H9 (cell line): ENCODE results near the gene MTG1. TPM values are rescaled to one million over a fixed set of nuclear protein-coding genes. Genes with fewer than 3 reads are reported as not detected.

ENCODE experiments used
- DNase-seq: peaks from one replicate; pipeline ENCODE4 v3.0.0-alpha.2; 2017
- H2AFZ ChIP-seq: one replicate; pipeline ENCODE4 v1.6.1; 2013; ENCODE audit warnings: mild to moderate bottlenecking, low read length, control low read depth, moderate library complexity
- H2AK5ac ChIP-seq: 2 replicates; pipeline ENCODE4 v1.6.1; 2013; ENCODE audit warnings: low read length, control low read depth, mixed read lengths; ENCODE audit not compliant: insufficient read length
- H2BK120ac ChIP-seq: one replicate; pipeline ENCODE4 v1.6.1; 2013; ENCODE audit warnings: low read depth, mild to moderate bottlenecking, low read length, control low read depth, inconsistent platforms; ENCODE audit not compliant: poor library complexity, severe bottlenecking
- H2BK12ac ChIP-seq: 2 replicates; pipeline ENCODE4 v1.6.1; 2013; ENCODE audit warnings: low read length, control low read depth, mixed read lengths, low read depth; ENCODE audit not compliant: insufficient read length
- H2BK15ac ChIP-seq: 2 replicates; pipeline ENCODE4 v1.6.1; 2013; ENCODE audit warnings: low read depth, low read length, control low read depth
- H2BK20ac ChIP-seq: one replicate; pipeline ENCODE4 v1.6.1; 2013; ENCODE audit warnings: low read depth, mild to moderate bottlenecking, low read length, control low read depth, inconsistent platforms; ENCODE audit not compliant: poor library complexity, severe bottlenecking
- H2BK5ac ChIP-seq: 2 replicates; pipeline ENCODE4 v1.6.1; 2013; ENCODE audit warnings: low read length, control low read depth, mixed read lengths; ENCODE audit not compliant: insufficient read length
- H3K14ac ChIP-seq: 2 replicates; pipeline ENCODE4 v1.6.1; 2013; ENCODE audit warnings: low read length, control low read depth; ENCODE audit not compliant: insufficient read depth
- H3K18ac ChIP-seq: 2 replicates; pipeline ENCODE4 v1.6.1; 2013; ENCODE audit warnings: low read depth, mild to moderate bottlenecking, mixed read lengths, low read length, control low read depth; ENCODE audit not compliant: insufficient read length
- H3K23ac ChIP-seq: 2 replicates; pipeline ENCODE4 v1.6.1; 2013; ENCODE audit warnings: low read length, control low read depth, mixed read lengths, low read depth; ENCODE audit not compliant: insufficient read length
- H3K23me2 ChIP-seq: 2 replicates; pipeline ENCODE4 v1.6.1; 2013; ENCODE audit warnings: low read depth, mild to moderate bottlenecking, mixed read lengths, low read length, control low read depth; ENCODE audit not compliant: insufficient read length, poor library complexity, severe bottlenecking
- H3K27ac ChIP-seq: 2 replicates; pipeline ENCODE4 v1.5.1; 2013; ENCODE audit warnings: low read length, control low read depth, mixed read lengths, low read depth; ENCODE audit not compliant: insufficient read length
- H3K27me3 ChIP-seq: 2 replicates; pipeline ENCODE4 v1.6.1; 2013; ENCODE audit warnings: low read length, control low read depth, inconsistent platforms; ENCODE audit not compliant: insufficient read depth
- H3K4ac ChIP-seq: 2 replicates; pipeline ENCODE4 v1.6.1; 2013; ENCODE audit warnings: low read depth, mild to moderate bottlenecking, control low read depth, inconsistent platforms, low read length, moderate library complexity
- H3K4me1 ChIP-seq: 2 replicates; pipeline ENCODE4 v1.6.1; 2013; ENCODE audit warnings: low read length, control low read depth, inconsistent platforms; ENCODE audit not compliant: insufficient read depth
- H3K4me2 ChIP-seq: 2 replicates; pipeline ENCODE4 v1.6.1; 2013; ENCODE audit warnings: low read length, control low read depth, mixed read lengths; ENCODE audit not compliant: insufficient read length, insufficient read depth
- H3K56ac ChIP-seq: 2 replicates; pipeline ENCODE4 v1.6.1; 2013; ENCODE audit warnings: low read depth, mild to moderate bottlenecking, mixed read lengths, low read length, control low read depth; ENCODE audit not compliant: insufficient read length
- H3K79me1 ChIP-seq: 2 replicates; pipeline ENCODE4 v1.6.1; 2013; ENCODE audit warnings: low read depth, mild to moderate bottlenecking, moderate library complexity, low read length, control low read depth, inconsistent platforms; ENCODE audit not compliant: insufficient read depth, poor library complexity, severe bottlenecking
- H3K79me2 ChIP-seq: 2 replicates; pipeline ENCODE4 v1.6.1; 2013; ENCODE audit warnings: low read length, control low read depth, inconsistent platforms; ENCODE audit not compliant: insufficient read depth
- H3K9ac ChIP-seq: 2 replicates; pipeline ENCODE4 v1.6.1; 2013; ENCODE audit warnings: low read length, control low read depth, mixed read lengths; ENCODE audit not compliant: insufficient read length; ENCODE audit errors: extremely low read depth
- H3K9me3 ChIP-seq: one replicate; pipeline ENCODE4 v1.6.1; 2013; ENCODE audit warnings: low read depth, low read length, inconsistent platforms; ENCODE audit not compliant: control insufficient read depth
- H3T11ph ChIP-seq: one replicate; pipeline ENCODE4 v1.6.1; 2013; ENCODE audit warnings: mild to moderate bottlenecking, low read length, control low read depth, inconsistent platforms
- H4K20me1 ChIP-seq: one replicate; pipeline ENCODE4 v1.6.1; 2013; ENCODE audit not compliant: control insufficient read depth, insufficient read length, insufficient read depth
- H4K5ac ChIP-seq: 2 replicates; pipeline ENCODE4 v1.6.1; 2013; ENCODE audit warnings: low read depth, mild to moderate bottlenecking, mixed read lengths, low read length, control low read depth; ENCODE audit not compliant: insufficient read length
- H4K8ac ChIP-seq: replicated peaks from 2 replicates; pipeline ENCODE4 v1.6.1; 2013; ENCODE audit warnings: low read length, control low read depth, mixed read lengths, low read depth; ENCODE audit not compliant: insufficient read length
- H4K91ac ChIP-seq: 2 replicates; pipeline ENCODE4 v1.6.1; 2013; ENCODE audit warnings: low read depth, mild to moderate bottlenecking, moderate library complexity, mixed read lengths, low read length, control low read depth; ENCODE audit not compliant: insufficient read length
- H3K27ac Mint-ChIP-seq, 3 experiments: 2 replicates in 2 of 3; 3 replicates in 1 of 3; pipeline ENCODE4 v1.8.0; 2020 to 2021; ENCODE audit warnings: mixed read lengths in 3 of 3, mild to moderate bottlenecking in 1 of 3, moderate library complexity in 1 of 3
- H3K27me3 Mint-ChIP-seq: 2 replicates; pipeline ENCODE4 v1.8.0; 2021; ENCODE audit warnings: low read depth, mild to moderate bottlenecking, moderate library complexity, mixed read lengths
- H3K36me3 Mint-ChIP-seq, 3 experiments: 2 replicates in 2 of 3; 3 replicates in 1 of 3; pipeline ENCODE4 v1.8.0; 2020 to 2021; ENCODE audit warnings: low read depth in 3 of 3, mixed read lengths in 3 of 3; ENCODE audit not compliant: insufficient read depth in 1 of 3
- H3K4me1 Mint-ChIP-seq, 2 experiments: 2 replicates each; pipeline ENCODE4 v1.8.0; 2020; ENCODE audit warnings: mixed read lengths in 2 of 2
- H3K4me3 Mint-ChIP-seq, 2 experiments: 2 replicates in 1 of 2; 3 replicates in 1 of 2; pipeline ENCODE4 v1.8.0; 2020 to 2021; ENCODE audit warnings: mild to moderate bottlenecking in 2 of 2, mixed read lengths in 2 of 2, moderate library complexity in 1 of 2
- H3K9me3 Mint-ChIP-seq, 2 experiments: 2 replicates in 1 of 2; 3 replicates in 1 of 2; pipeline ENCODE4 v1.8.0; 2020; ENCODE audit warnings: mild to moderate bottlenecking in 2 of 2, mixed read lengths in 2 of 2, moderate library complexity in 1 of 2
- CTCF ChIP-seq: fragments of 200-600 bp; sonication (generic); conservative IDR thresholded peaks from 3 replicates; pipeline ENCODE4 v1.8.0; 2021; ENCODE audit warnings: antibody characterized with exemption, mild to moderate bottlenecking
- WGBS: extraction: QIAGEN DNeasy Blood & Tissue Kit; methylation state at CpG from one replicate; pipeline ENCODE4 v1.1.7; 2013; ENCODE audit warnings: missing lambda C conversion rate, low lambda C conversion rate, mixed read lengths; ENCODE audit not compliant: insufficient read length; ENCODE audit errors: extremely low coverage; 5-methylcytosine and 5-hydroxymethylcytosine counted together
- total RNA-seq: library from RNA; stranded (reverse); gene quantifications from 2 replicates; pipeline ENCODE4 v1.2.1, GENCODE V29; 2021

Gene MTG1
- total RNA-seq, 1 experiment from 2014 or later = 65.3 TPM

DNA sequence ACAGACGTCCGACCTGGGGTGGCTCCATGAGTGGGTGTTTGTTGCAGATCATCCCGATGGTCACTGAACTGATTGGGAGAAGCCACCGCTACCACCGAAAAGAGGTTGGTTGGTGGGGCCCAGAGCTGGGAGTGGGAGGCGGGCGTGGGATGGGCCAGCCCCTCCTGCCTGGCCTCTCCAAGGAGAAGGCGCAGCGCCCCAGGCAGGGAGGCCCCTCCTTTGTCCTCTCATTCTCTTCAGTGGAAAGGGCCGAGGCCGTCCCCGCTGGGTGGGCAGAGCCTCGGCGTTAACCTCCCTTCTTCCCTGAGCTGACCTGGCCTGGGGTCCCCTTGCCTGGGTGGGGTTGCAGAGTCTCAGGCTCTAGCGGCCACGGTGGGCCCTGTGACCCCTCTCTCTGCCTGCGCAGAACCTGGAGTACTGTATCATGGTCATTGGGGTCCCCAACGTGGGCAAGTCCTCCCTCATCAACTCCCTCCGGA, 5.2 kb downstream of the MTG1 start:
- Histone ChIP-seq H3K14ac (no peak overlapping the region), H3K79me2 (peaks cover 4% of the 10 kb centered on the region; the same call in 1 of the 2 replicates)
- H3K4me3 Mint-ChIP-seq = no peak overlapping the region

More for the DNA sequence above, 5.2 kb downstream of the MTG1 start:
- Histone ChIP-seq H4K8ac (no peak overlapping the region), H3K4ac (no peak overlapping the region), H2BK12ac (no peak overlapping the region), H3T11ph (no peak overlapping the region), H2BK5ac (no peak overlapping the region), H3K23ac (no peak overlapping the region), H4K5ac (no peak overlapping the region), H3K56ac (no peak overlapping the region), H2AFZ (no peak overlapping the region), H3K4me1 (no peaks in the 10 kb centered on the region), H3K9ac (no peak overlapping the region), H3K18ac (no peak overlapping the region), H3K27me3 (no peaks in the 10 kb centered on the region), H2BK120ac (no peak overlapping the region), H3K4me2 (no peak overlapping the region), H3K79me1 (peaks cover 4% of the 10 kb centered on the region), H2BK15ac (no peak overlapping the region), H4K91ac (no peak overlapping the region), H3K9me3 (no peaks in the 10 kb centered on the region), H2AK5ac (no peak overlapping the region), H2BK20ac (no peak overlapping the region), H4K20me1 (no peaks in the 10 kb centered on the region), H3K27ac (no peak overlapping the region), H3K23me2 (peaks cover 5% of the 10 kb centered on the region)
- no peak for DNase-seq
- no CpG with 5 or more reads among the region's 19 CpGs for WGBS
- no peaks in the 10 kb centered on the region for H3K9me3 Mint-ChIP-seq
- no peaks in the 10 kb centered on the region for H3K27me3 Mint-ChIP-seq
- TF ChIP-seq CTCF = no peak
- H3K4me1 Mint-ChIP-seq = peaks cover 5 to 8% of the 10 kb centered on the region in 2 experiments
- H3K36me3 Mint-ChIP-seq = peaks cover 57 to 77% (median 76%) of the 10 kb centered on the region in 3 experiments
- H3K27ac Mint-ChIP-seq = no peak overlapping the region
